ENCODE results near the gene EFR3B. TPM values are rescaled to one million over a fixed set of nuclear protein-coding genes. Genes with fewer than 3 reads are reported as not detected.
"Not testable (repeated sequence)": the region's sequence is repeated elsewhere in the genome, so short reads cannot be mapped to it uniquely, and the experiment has no call there.

EFR3B gene
- total RNA-seq, 2 experiments from 2014 or later = 0.23 to 0.61 TPM

- Mint-ChIP-seq H3K4me3 (no peak overlapping the region), H3K4me1 (no peaks in the 10 kb centered on the region), H3K36me3 (peaks cover 2% of the 10 kb centered on the region), H3K9me3 (ENCODE audit: low read depth) (peaks cover 2% of the 10 kb centered on the region), H3K27ac (no peak overlapping the region), H3K27me3 (peaks cover 10% of the 10 kb centered on the region)
- ATAC-seq = no peak
- CTCF ChIA-PET = interaction anchor here (1.1 kb wide), 1 partner anchor 17 kb away, joined by 4 read pairs; no protein-coding TSS in a partner anchor
- DNase-seq = no peak
Observed at GRCh38 chr2:25105336-25106085, 63.6 kb downstream of the EFR3B start.

- Mint-ChIP-seq H3K27me3 (peaks cover 8% of the 10 kb centered on the region), H3K9me3 (ENCODE audit: low read depth) (no peaks in the 10 kb centered on the region)
- no peak for ATAC-seq
Observed at GRCh38 chr2:25109822-25110221, 67.9 kb downstream of the EFR3B start.

GRCh38 chr2:25112113-25112512 is 70.2 kb downstream of the EFR3B start:
- Mint-ChIP-seq H3K27me3 (peaks cover 4% of the 10 kb centered on the region), H3K27ac (no peak overlapping the region), H3K4me1 (no peaks in the 10 kb centered on the region), H3K9me3 (ENCODE audit: low read depth) (no peaks in the 10 kb centered on the region), H3K4me3 (no peak overlapping the region), H3K36me3 (no peaks in the 10 kb centered on the region)
- CTCF ChIA-PET = no interaction called here
- DNase-seq = no peak
- no peak for ATAC-seq

More at GRCh38 chr2:25109822-25110221, 67.9 kb downstream of the EFR3B start:
- CTCF ChIA-PET = no interaction called here
- H3K36me3 Mint-ChIP-seq = no peaks in the 10 kb centered on the region
- no peak overlapping the region for H3K4me3 Mint-ChIP-seq
- H3K27ac Mint-ChIP-seq = no peak overlapping the region
- no peaks in the 10 kb centered on the region for H3K4me1 Mint-ChIP-seq
- no peak for DNase-seq

GRCh38 chr2:25115249-25115883 is 73.5 kb downstream of the EFR3B start:
- CTCF ChIA-PET = no interaction called here
- DNase-seq = no peak
- no peaks in the 10 kb centered on the region for H3K9me3 Mint-ChIP-seq (ENCODE audit: low read depth)
- no peaks in the 10 kb centered on the region for H3K36me3 Mint-ChIP-seq
- H3K4me3 Mint-ChIP-seq = no peak overlapping the region
- peaks cover 5% of the 10 kb centered on the region for H3K27me3 Mint-ChIP-seq
- H3K4me1 Mint-ChIP-seq = no peaks in the 10 kb centered on the region
- no peak overlapping the region for H3K27ac Mint-ChIP-seq
- no peak for ATAC-seq

- ATAC-seq (no peak), DNase-seq (no peak)
- Mint-ChIP-seq H3K4me1 (no peaks in the 10 kb centered on the region), H3K9me3 (ENCODE audit: low read depth) (no peaks in the 10 kb centered on the region), H3K27me3 (peaks cover 5% of the 10 kb centered on the region), H3K36me3 (no peaks in the 10 kb centered on the region), H3K4me3 (no peak overlapping the region), H3K27ac (no peak overlapping the region)
- CTCF ChIA-PET = interaction anchor here (1.6 kb wide), 1 partner anchor 140 kb away, joined by 3 read pairs; no protein-coding TSS in a partner anchor
Observed at GRCh38 chr2:25115902-25116301, 74.0 kb downstream of the EFR3B start.

- H3K36me3 Mint-ChIP-seq = no peaks in the 10 kb centered on the region
- H3K4me1 Mint-ChIP-seq = no peaks in the 10 kb centered on the region
- H3K9me3 Mint-ChIP-seq (ENCODE audit: low read depth) = no peaks in the 10 kb centered on the region
- no peak overlapping the region for H3K4me3 Mint-ChIP-seq
- CTCF ChIA-PET = interaction anchor here (1.6 kb wide), 1 partner anchor 141 kb away, joined by 3 read pairs; no protein-coding TSS in a partner anchor
- peaks cover 8% of the 10 kb centered on the region for H3K27me3 Mint-ChIP-seq
- DNase-seq (no peak), ATAC-seq (no peak)
- no peak overlapping the region for H3K27ac Mint-ChIP-seq
Observed at GRCh38 chr2:25116956-25117355, 75.1 kb downstream of the EFR3B start.

GRCh38 chr2:25119263-25119662 is 77.4 kb downstream of the EFR3B start:
- Mint-ChIP-seq H3K4me1 (peaks cover 2% of the 10 kb centered on the region), H3K27me3 (peaks cover 6% of the 10 kb centered on the region), H3K4me3 (no peak overlapping the region), H3K9me3 (ENCODE audit: low read depth) (no peaks in the 10 kb centered on the region), H3K36me3 (no peaks in the 10 kb centered on the region), H3K27ac (no peak overlapping the region)
- CTCF ChIA-PET = interaction anchor here (1.0 kb wide), 1 partner anchor 9 kb away, joined by 5 read pairs; no protein-coding TSS in a partner anchor
- DNase-seq (no peak), ATAC-seq (no peak)

GRCh38 chr2:25122367-25122766 is 80.5 kb downstream of the EFR3B start:
- DNase-seq (no peak), ATAC-seq (no peak)
- Mint-ChIP-seq H3K9me3 (ENCODE audit: low read depth) (no peaks in the 10 kb centered on the region), H3K27me3 (peaks cover 6% of the 10 kb centered on the region), H3K4me3 (no peak overlapping the region), H3K27ac (no peak overlapping the region), H3K4me1 (peaks cover 2% of the 10 kb centered on the region), H3K36me3 (no peaks in the 10 kb centered on the region)
- CTCF ChIA-PET = interaction anchor here (13.2 kb wide), 1 partner anchor 146 kb away, joined by 170 read pairs; no protein-coding TSS in a partner anchor

GRCh38 chr2:25123682-25124081 is 81.8 kb downstream of the EFR3B start:
- Mint-ChIP-seq H3K4me3 (no peak overlapping the region), H3K9me3 (ENCODE audit: low read depth) (no peaks in the 10 kb centered on the region), H3K27ac (no peak overlapping the region), H3K27me3 (peaks cover 5% of the 10 kb centered on the region), H3K4me1 (peaks cover 2% of the 10 kb centered on the region), H3K36me3 (no peaks in the 10 kb centered on the region)
- no peak for DNase-seq
- CTCF ChIA-PET = interaction anchor here (13.2 kb wide), 1 partner anchor 147 kb away, joined by 170 read pairs; no protein-coding TSS in a partner anchor
- no peak for ATAC-seq

- CTCF ChIA-PET = interaction anchor here (13.2 kb wide), 1 partner anchor 149 kb away, joined by 170 read pairs; no protein-coding TSS in a partner anchor
- ATAC-seq (no peak), DNase-seq (no peak)
- H3K36me3 Mint-ChIP-seq = no peaks in the 10 kb centered on the region
- H3K27me3 Mint-ChIP-seq = peaks cover 14% of the 10 kb centered on the region
- no peaks in the 10 kb centered on the region for H3K9me3 Mint-ChIP-seq (ENCODE audit: low read depth)
- no peak overlapping the region for H3K27ac Mint-ChIP-seq
- peaks cover 4% of the 10 kb centered on the region for H3K4me1 Mint-ChIP-seq
- no peak overlapping the region for H3K4me3 Mint-ChIP-seq
Observed at GRCh38 chr2:25125189-25125588, 83.3 kb downstream of the EFR3B start.

GRCh38 chr2:25125976-25126375 is 84.1 kb downstream of the EFR3B start:
- H3K27me3 Mint-ChIP-seq = peaks cover 21% of the 10 kb centered on the region

GRCh38 chr2:25127071-25127470 is 85.2 kb downstream of the EFR3B start:
- not testable (repeated sequence) for H3K4me3 Mint-ChIP-seq; DNase-seq; H3K36me3 Mint-ChIP-seq; H3K9me3 Mint-ChIP-seq (ENCODE audit: low read depth); ATAC-seq; H3K4me1 Mint-ChIP-seq; H3K27ac Mint-ChIP-seq
- CTCF ChIA-PET = interaction anchor here (1.0 to 13.2 kb wide), 3 partner anchors 19 to 151 kb away, joined by 3 to 170 read pairs (median 5); no protein-coding TSS in a partner anchor
- H3K27me3 Mint-ChIP-seq = peaks cover 28% of the 10 kb centered on the region

More at GRCh38 chr2:25125976-25126375, 84.1 kb downstream of the EFR3B start:
- Mint-ChIP-seq H3K36me3 (no peaks in the 10 kb centered on the region), H3K4me3 (no peak overlapping the region), H3K4me1 (peaks cover 4% of the 10 kb centered on the region), H3K27ac (no peak overlapping the region), H3K9me3 (ENCODE audit: low read depth) (no peaks in the 10 kb centered on the region)
- ATAC-seq (no peak), DNase-seq (no peak)
- CTCF ChIA-PET = interaction anchor here (1.0 to 13.2 kb wide), 2 partner anchors 32 to 149 kb away, joined by 3 to 170 read pairs; no protein-coding TSS in a partner anchor

- H3K27me3 Mint-ChIP-seq = peaks cover 34% of the 10 kb centered on the region
- H3K27ac Mint-ChIP-seq = no peak overlapping the region
- ATAC-seq (no peak), DNase-seq (no peak)
- H3K36me3 Mint-ChIP-seq = no peaks in the 10 kb centered on the region
- peaks cover 8% of the 10 kb centered on the region for H3K4me1 Mint-ChIP-seq
- CTCF ChIA-PET = interaction anchor here (0.7 to 13.2 kb wide), 6 partner anchors 9 to 718 kb away, joined by 3 to 170 read pairs (median 4); no protein-coding TSS in a partner anchor
- no peaks in the 10 kb centered on the region for H3K9me3 Mint-ChIP-seq (ENCODE audit: low read depth)
- no peak overlapping the region for H3K4me3 Mint-ChIP-seq
Observed at GRCh38 chr2:25127646-25128045, 85.8 kb downstream of the EFR3B start.
